Neural cell (in vitro differentiated cells): ENCODE measurements around the gene SLC19A1. TPM values are rescaled to one million over a fixed set of nuclear protein-coding genes. Genes with fewer than 3 reads are reported as not detected.

ENCODE experiments used
- H2AFZ ChIP-seq: fragments of 200-600, 300-800 bp; sonication (generic), shearing (Covaris generic); 2 replicates; pipeline ENCODE4 v1.6.0; 2014; ENCODE audit warnings: low read depth, mild to moderate bottlenecking, antibody characterized with exemption, low read length, moderate library complexity
- H3F3A ChIP-seq: fragments of 200-600 bp; shearing (Covaris generic); 2 replicates; pipeline ENCODE4 v1.6.1; 2016; ENCODE audit warnings: mild to moderate bottlenecking, moderate library complexity, mixed read lengths, antibody characterized with exemption, low read length; ENCODE audit not compliant: insufficient read depth, poor library complexity, severe bottlenecking
- H3K27ac ChIP-seq: fragments of 200-600, 300-800 bp; sonication (generic), shearing (Covaris generic); 2 replicates; pipeline ENCODE4 v1.5.1; 2014; ENCODE audit warnings: mild to moderate bottlenecking, low read length, moderate library complexity
- H3K27me3 ChIP-seq: fragments of 300-800, 200-600 bp; sonication (generic), shearing (Covaris generic); 2 replicates; pipeline ENCODE4 v1.6.0; 2014; ENCODE audit warnings: mild to moderate bottlenecking, low read depth, low read length, moderate library complexity; ENCODE audit not compliant: insufficient read depth
- H3K36me3 ChIP-seq: fragments of 300-800, 200-600 bp; sonication (generic), shearing (Covaris generic); 2 replicates; pipeline ENCODE4 v1.5.1; 2014; ENCODE audit warnings: mild to moderate bottlenecking, antibody characterized with exemption, low read length, moderate library complexity; ENCODE audit not compliant: insufficient read depth
- H3K4me2 ChIP-seq: fragments of 300-800, 200-600 bp; sonication (generic), shearing (Covaris generic); 2 replicates; pipeline ENCODE4 v1.6.0; 2014; ENCODE audit warnings: mild to moderate bottlenecking, low read length
- H3K4me3 ChIP-seq: fragments of 300-800, 200-600 bp; sonication (generic), shearing (Covaris generic); 2 replicates; pipeline ENCODE4 v1.5.1; 2014; ENCODE audit warnings: mild to moderate bottlenecking, low read length, moderate library complexity
- H3K79me2 ChIP-seq: fragments of 200-600 bp; shearing (Covaris generic); replicated peaks from 2 replicates; pipeline ENCODE4 v1.6.0; 2014; ENCODE audit warnings: mild to moderate bottlenecking, low read length, moderate library complexity; ENCODE audit not compliant: insufficient read depth
- H3K9ac ChIP-seq: fragments of 300-800, 200-600 bp; sonication (generic), shearing (Covaris generic); 2 replicates; pipeline ENCODE4 v1.6.1; 2016; ENCODE audit warnings: mild to moderate bottlenecking, low read length, mixed read lengths
- H3K9me2 ChIP-seq: fragments of 200-600 bp; shearing (Covaris generic); 2 replicates; pipeline ENCODE4 v1.6.1; 2016; ENCODE audit warnings: mild to moderate bottlenecking, low read length, mixed read lengths; ENCODE audit not compliant: insufficient read depth
- H3K9me3 ChIP-seq: fragments of 200-600, 300-800 bp; sonication (generic), shearing (Covaris generic); 2 replicates; pipeline ENCODE4 v1.6.1; 2016; ENCODE audit warnings: mild to moderate bottlenecking, mixed run types, low read length, moderate library complexity, mixed read lengths
- H4K20me1 ChIP-seq: fragments of 200-600 bp; shearing (Covaris generic); 2 replicates; pipeline ENCODE4 v1.6.1; 2016; ENCODE audit warnings: mild to moderate bottlenecking, mixed run types; ENCODE audit not compliant: insufficient read depth
- EP300 ChIP-seq: fragments of 450-650 bp; conservative IDR thresholded peaks from 2 replicates; pipeline ENCODE4 v1.6.1; 2014; ENCODE audit warnings: antibody characterized with exemption, mild to moderate bottlenecking, moderate library complexity; ENCODE audit not compliant: poor library complexity, severe bottlenecking
- EZH2 ChIP-seq: fragments of 200-600, 300-800 bp; shearing (Covaris generic), sonication (generic); IDR thresholded peaks from 2 replicates; pipeline ENCODE4 v1.6.1; 2014; ENCODE audit warnings: antibody characterized with exemption, low read length, borderline replicate concordance, mild to moderate bottlenecking; ENCODE audit not compliant: insufficient read depth, poor library complexity, severe bottlenecking
- MXI1 ChIP-seq: fragments of 450-650 bp; conservative IDR thresholded peaks from 2 replicates; pipeline ENCODE4 v1.6.1; 2014; ENCODE audit warnings: antibody characterized with exemption, mild to moderate bottlenecking; ENCODE audit not compliant: poor library complexity, severe bottlenecking
- POLR2AphosphoS5 ChIP-seq: IDR thresholded peaks from 2 replicates; pipeline ENCODE4 v1.6.1; 2012
- RAD21 ChIP-seq: fragments of 450-650 bp; conservative IDR thresholded peaks from 2 replicates; pipeline ENCODE4 v1.6.1; 2014; ENCODE audit warnings: antibody characterized with exemption, mild to moderate bottlenecking, moderate library complexity
- SMC3 ChIP-seq: fragments of 450-650 bp; conservative IDR thresholded peaks from 2 replicates; pipeline ENCODE4 v1.6.1; 2014; ENCODE audit warnings: antibody characterized with exemption, mild to moderate bottlenecking, moderate library complexity; ENCODE audit not compliant: poor library complexity
- TAF1 ChIP-seq: IDR thresholded peaks from 2 replicates; pipeline ENCODE4 v1.6.1; 2012; ENCODE audit warnings: low read depth
- polyA plus RNA-seq: library from polyadenylated mRNA; depleted of rRNA; stranded (reverse); fragments of >200 nt; gene quantifications from 2 replicates; pipeline ENCODE4 v1.2.3, GENCODE V29; 2014
- TF ChIP-seq, protein P1 (sequence below): fragments of 450-650 bp; IDR thresholded peaks from 2 replicates; pipeline ENCODE4 v1.5.1; 2014; ENCODE audit warnings: antibody characterized with exemption, mild to moderate bottlenecking, moderate library complexity; ENCODE audit not compliant: poor library complexity, severe bottlenecking
- TF ChIP-seq, protein P2 (sequence below): IDR thresholded peaks from 2 replicates; pipeline ENCODE4 v1.6.1; 2012; ENCODE audit warnings: borderline replicate concordance

The SLC19A1 gene
- polyA plus RNA-seq, 1 donor from 2014 or later: 2.9 TPM

DNA sequence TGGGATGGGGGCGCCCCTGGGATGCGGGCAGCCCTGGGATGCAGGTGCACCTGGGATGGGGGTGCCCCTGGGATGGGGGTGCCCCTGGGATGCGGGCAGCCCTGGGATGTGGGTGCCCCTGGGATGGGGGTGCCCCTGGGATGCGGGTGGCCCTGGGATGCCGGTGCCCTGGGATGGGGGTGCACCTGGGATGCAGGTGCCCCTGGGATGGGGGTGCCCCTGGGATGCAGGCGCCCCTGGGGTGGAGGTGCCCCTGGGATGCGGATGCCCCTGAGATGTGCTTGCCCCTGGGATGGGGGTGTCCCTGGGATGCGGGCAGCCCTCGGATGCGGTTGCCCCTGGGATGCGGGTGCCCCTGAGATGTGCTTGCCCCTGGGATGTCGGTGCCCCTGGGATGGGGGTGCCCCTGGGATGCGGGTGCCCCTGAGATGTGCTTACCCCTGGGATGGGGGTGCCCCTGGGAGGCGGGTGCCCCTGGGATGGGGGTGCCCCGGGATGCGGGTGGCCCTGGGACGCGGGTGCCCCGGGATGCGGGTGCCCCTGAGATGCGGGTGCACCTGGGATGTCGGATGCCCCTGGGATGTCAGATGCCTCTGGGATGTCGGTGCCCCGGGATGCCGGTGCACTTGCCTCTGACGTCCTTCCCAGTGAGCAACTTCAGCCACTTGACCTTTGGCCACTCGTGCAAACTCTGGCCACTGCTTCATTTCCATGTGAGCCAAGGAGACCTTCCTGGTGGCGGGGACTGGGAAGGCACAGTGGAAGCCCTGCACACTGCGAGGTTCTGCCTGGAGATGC, 37.3 kb upstream of the SLC19A1 start:
- TF ChIP-seq MXI1: no peak
- TF ChIP-seq, protein P1, sequence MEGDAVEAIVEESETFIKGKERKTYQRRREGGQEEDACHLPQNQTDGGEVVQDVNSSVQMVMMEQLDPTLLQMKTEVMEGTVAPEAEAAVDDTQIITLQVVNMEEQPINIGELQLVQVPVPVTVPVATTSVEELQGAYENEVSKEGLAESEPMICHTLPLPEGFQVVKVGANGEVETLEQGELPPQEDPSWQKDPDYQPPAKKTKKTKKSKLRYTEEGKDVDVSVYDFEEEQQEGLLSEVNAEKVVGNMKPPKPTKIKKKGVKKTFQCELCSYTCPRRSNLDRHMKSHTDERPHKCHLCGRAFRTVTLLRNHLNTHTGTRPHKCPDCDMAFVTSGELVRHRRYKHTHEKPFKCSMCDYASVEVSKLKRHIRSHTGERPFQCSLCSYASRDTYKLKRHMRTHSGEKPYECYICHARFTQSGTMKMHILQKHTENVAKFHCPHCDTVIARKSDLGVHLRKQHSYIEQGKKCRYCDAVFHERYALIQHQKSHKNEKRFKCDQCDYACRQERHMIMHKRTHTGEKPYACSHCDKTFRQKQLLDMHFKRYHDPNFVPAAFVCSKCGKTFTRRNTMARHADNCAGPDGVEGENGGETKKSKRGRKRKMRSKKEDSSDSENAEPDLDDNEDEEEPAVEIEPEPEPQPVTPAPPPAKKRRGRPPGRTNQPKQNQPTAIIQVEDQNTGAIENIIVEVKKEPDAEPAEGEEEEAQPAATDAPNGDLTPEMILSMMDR: no peak
- no peak for TF ChIP-seq SMC3
- no peak for TF ChIP-seq POLR2AphosphoS5
- TF ChIP-seq, protein P2, sequence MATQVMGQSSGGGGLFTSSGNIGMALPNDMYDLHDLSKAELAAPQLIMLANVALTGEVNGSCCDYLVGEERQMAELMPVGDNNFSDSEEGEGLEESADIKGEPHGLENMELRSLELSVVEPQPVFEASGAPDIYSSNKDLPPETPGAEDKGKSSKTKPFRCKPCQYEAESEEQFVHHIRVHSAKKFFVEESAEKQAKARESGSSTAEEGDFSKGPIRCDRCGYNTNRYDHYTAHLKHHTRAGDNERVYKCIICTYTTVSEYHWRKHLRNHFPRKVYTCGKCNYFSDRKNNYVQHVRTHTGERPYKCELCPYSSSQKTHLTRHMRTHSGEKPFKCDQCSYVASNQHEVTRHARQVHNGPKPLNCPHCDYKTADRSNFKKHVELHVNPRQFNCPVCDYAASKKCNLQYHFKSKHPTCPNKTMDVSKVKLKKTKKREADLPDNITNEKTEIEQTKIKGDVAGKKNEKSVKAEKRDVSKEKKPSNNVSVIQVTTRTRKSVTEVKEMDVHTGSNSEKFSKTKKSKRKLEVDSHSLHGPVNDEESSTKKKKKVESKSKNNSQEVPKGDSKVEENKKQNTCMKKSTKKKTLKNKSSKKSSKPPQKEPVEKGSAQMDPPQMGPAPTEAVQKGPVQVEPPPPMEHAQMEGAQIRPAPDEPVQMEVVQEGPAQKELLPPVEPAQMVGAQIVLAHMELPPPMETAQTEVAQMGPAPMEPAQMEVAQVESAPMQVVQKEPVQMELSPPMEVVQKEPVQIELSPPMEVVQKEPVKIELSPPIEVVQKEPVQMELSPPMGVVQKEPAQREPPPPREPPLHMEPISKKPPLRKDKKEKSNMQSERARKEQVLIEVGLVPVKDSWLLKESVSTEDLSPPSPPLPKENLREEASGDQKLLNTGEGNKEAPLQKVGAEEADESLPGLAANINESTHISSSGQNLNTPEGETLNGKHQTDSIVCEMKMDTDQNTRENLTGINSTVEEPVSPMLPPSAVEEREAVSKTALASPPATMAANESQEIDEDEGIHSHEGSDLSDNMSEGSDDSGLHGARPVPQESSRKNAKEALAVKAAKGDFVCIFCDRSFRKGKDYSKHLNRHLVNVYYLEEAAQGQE: no peak
- no peak for TF ChIP-seq RAD21
- no peak for TF ChIP-seq EZH2
- no peaks in the 10 kb centered on the region for H3K9me3 ChIP-seq
- no peaks in the 10 kb centered on the region for H4K20me1 ChIP-seq
- H3K27me3 ChIP-seq: no peaks in the 10 kb centered on the region
- no peaks in the 10 kb centered on the region for H3F3A ChIP-seq
- no peak overlapping the region for H3K4me3 ChIP-seq
- H3K4me2 ChIP-seq: no peak overlapping the region
- no peaks in the 10 kb centered on the region for H3K36me3 ChIP-seq
- H3K27ac ChIP-seq: no peak overlapping the region
- H3K79me2 ChIP-seq: no peaks in the 10 kb centered on the region
- H3K9ac ChIP-seq: no peak overlapping the region
- H2AFZ ChIP-seq: no peak overlapping the region
- H3K9me2 ChIP-seq: no peaks in the 10 kb centered on the region

GRCh38 chr21:45578811-45579381, 36.7 kb upstream of the SLC19A1 start:
- Histone ChIP-seq H3K9me2 (no peaks in the 10 kb centered on the region), H3K4me2 (no peak overlapping the region), H3K79me2 (no peaks in the 10 kb centered on the region), H3K9me3 (no peaks in the 10 kb centered on the region), H2AFZ (no peak overlapping the region), H3K4me3 (no peak overlapping the region), H3K27ac (no peak overlapping the region), H3K9ac (no peak overlapping the region), H3F3A (no peaks in the 10 kb centered on the region), H4K20me1 (no peaks in the 10 kb centered on the region), H3K36me3 (no peaks in the 10 kb centered on the region), H3K27me3 (no peaks in the 10 kb centered on the region)
- TF ChIP-seq SMC3 (no peak), RAD21 (no peak), EZH2 (no peak), TAF1 (no peak), POLR2AphosphoS5 (no peak), EP300 (no peak), MXI1 (no peak)
- TF ChIP-seq, protein P2: no peak
- TF ChIP-seq, protein P1: no peak
